ENCODE data around the gene GRIN2A. TPM values are rescaled to one million over a fixed set of nuclear protein-coding genes. Genes with fewer than 3 reads are reported as not detected.
A peak's percentile ranks its signal among the peaks of the same experiment; 100 is the strongest.

Gene GRIN2A
- total and polyA plus RNA-seq, 3 donors from 2014 or later: 7.0 to 20.3 (median 10.4) TPM

DNA sequence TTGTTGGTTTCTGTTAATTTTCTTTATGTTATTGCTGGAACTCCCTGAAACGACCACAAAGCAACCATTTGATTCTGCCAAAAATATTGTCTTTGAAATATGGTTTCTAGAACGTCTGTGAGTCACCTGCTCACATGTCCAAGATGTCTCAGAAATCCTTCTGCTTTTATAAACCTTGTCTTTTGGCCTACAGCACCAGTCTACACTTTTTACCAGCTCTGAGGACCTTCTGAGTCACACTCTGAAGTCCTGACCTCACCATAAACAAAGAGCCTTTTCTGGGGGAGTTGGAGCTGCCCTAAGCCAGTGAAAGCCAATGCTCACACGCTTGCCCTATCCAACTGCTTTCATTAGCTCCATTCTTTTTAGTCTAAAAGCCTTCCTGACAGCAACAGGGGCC, 55.5 kb downstream of the GRIN2A start:
- no peak overlapping the region for H3K27ac ChIP-seq
- H3K27me3 ChIP-seq: no peaks in the 10 kb centered on the region
- TF ChIP-seq, protein P1, sequence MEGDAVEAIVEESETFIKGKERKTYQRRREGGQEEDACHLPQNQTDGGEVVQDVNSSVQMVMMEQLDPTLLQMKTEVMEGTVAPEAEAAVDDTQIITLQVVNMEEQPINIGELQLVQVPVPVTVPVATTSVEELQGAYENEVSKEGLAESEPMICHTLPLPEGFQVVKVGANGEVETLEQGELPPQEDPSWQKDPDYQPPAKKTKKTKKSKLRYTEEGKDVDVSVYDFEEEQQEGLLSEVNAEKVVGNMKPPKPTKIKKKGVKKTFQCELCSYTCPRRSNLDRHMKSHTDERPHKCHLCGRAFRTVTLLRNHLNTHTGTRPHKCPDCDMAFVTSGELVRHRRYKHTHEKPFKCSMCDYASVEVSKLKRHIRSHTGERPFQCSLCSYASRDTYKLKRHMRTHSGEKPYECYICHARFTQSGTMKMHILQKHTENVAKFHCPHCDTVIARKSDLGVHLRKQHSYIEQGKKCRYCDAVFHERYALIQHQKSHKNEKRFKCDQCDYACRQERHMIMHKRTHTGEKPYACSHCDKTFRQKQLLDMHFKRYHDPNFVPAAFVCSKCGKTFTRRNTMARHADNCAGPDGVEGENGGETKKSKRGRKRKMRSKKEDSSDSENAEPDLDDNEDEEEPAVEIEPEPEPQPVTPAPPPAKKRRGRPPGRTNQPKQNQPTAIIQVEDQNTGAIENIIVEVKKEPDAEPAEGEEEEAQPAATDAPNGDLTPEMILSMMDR (IDR thresholded peaks at IDR 0.05): no peak
- no peak for TF ChIP-seq POLR2A (IDR thresholded peaks at IDR 0.05)
- H3K36me3 ChIP-seq (ENCODE audit: low read depth, missing control alignments): no peaks in the 10 kb centered on the region
- DNase-seq: no peak
- intact Hi-C loops (cut with DNase I; ENCODE audit: low total_unique reads): no loop called here
- no peaks in the 10 kb centered on the region for H3K4me1 ChIP-seq
- no peaks in the 10 kb centered on the region for H3K9me3 ChIP-seq
- 66 to 67% methylated on average over 3 of the region's 3 CpGs for WGBS, 2 donors
- H3K4me3 ChIP-seq: no peak overlapping the region

DNA sequence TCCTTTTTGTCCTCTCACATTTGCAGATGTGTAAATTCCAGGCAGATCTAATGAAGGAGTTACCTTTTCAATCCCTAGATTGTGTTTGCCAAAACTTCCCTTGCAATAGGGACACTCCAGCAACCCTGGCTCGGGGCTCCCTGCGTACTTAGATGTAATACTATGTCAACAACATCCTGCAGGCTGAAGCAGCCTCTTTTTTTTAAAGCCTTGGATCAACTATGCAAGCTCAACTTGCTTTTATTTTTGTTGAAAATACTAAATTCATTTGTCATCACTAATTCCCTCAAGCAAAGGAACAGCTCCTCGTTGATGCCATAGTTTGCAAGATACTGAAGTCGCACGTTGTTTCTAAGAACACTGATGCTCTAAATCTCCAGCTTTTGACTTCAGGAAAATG, 59.1 kb downstream of the GRIN2A start:
- WGBS, 2 donors: 66 to 70% methylated on average over 5 of the region's 5 CpGs
- Histone ChIP-seq H3K4me3 (no peak overlapping the region), H3K27me3 (no peaks in the 10 kb centered on the region), H3K36me3 (ENCODE audit: low read depth, missing control alignments) (no peaks in the 10 kb centered on the region), H3K9me3 (no peaks in the 10 kb centered on the region), H3K27ac (no peak overlapping the region), H3K4me1 (no peaks in the 10 kb centered on the region)
- intact Hi-C loops (cut with DNase I; ENCODE audit: low total_unique reads): no loop called here
- no peak for TF ChIP-seq POLR2A (IDR thresholded peaks at IDR 0.05)
- TF ChIP-seq, protein P1 (IDR thresholded peaks at IDR 0.05): no peak
- no peak for DNase-seq

DNA sequence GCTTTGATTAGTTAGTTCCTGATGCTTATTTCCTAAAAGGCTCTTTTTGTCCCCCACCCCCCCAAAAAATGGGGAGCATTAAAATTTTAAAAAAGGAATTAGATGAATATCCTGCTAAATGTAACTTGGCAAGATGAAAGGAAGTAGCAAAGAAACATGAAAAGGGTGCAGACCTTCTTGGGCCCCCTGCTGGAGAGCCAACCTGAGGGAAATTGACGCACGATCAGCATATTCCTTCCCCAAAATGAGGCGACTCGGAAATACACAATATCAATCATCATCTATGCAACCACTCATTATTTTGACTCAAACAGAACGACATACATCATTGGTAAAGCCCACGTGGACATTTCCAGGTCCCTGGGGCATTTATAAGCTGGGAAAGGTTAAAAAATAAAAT, 59.7 kb downstream of the GRIN2A start:
- no peak overlapping the region for H3K4me3 ChIP-seq
- WGBS, 2 donors: 35 to 47% methylated on average over 6 of the region's 6 CpGs
- intact Hi-C loops (cut with DNase I; ENCODE audit: low total_unique reads): no loop called here
- no peak overlapping the region for H3K27ac ChIP-seq
- no peaks in the 10 kb centered on the region for H3K4me1 ChIP-seq
- H3K27me3 ChIP-seq: no peaks in the 10 kb centered on the region
- H3K36me3 ChIP-seq (ENCODE audit: low read depth, missing control alignments): no peaks in the 10 kb centered on the region
- DNase-seq: peak; percentile 24
- H3K9me3 ChIP-seq: no peaks in the 10 kb centered on the region
- no peak for TF ChIP-seq POLR2A (IDR thresholded peaks at IDR 0.05)
- TF ChIP-seq, protein P1 (IDR thresholded peaks at IDR 0.05): peak in 1 of 3 experiments; percentile 3

GRCh38 chr16:10121897-10122425, 60.3 kb downstream of the GRIN2A start:
- intact Hi-C loops (cut with DNase I; ENCODE audit: low total_unique reads): no loop called here
- Histone ChIP-seq H3K4me1 (no peaks in the 10 kb centered on the region), H3K4me3 (no peak overlapping the region), H3K36me3 (ENCODE audit: low read depth, missing control alignments) (no peaks in the 10 kb centered on the region), H3K9me3 (no peaks in the 10 kb centered on the region), H3K27ac (no peak overlapping the region), H3K27me3 (no peaks in the 10 kb centered on the region)
- 21 to 25% methylated on average over 5 of the region's 5 CpGs for WGBS, 2 donors
- TF ChIP-seq, protein P1 (IDR thresholded peaks at IDR 0.05): no peak
- no peak for TF ChIP-seq POLR2A (IDR thresholded peaks at IDR 0.05)
- no peak for DNase-seq

DNA sequence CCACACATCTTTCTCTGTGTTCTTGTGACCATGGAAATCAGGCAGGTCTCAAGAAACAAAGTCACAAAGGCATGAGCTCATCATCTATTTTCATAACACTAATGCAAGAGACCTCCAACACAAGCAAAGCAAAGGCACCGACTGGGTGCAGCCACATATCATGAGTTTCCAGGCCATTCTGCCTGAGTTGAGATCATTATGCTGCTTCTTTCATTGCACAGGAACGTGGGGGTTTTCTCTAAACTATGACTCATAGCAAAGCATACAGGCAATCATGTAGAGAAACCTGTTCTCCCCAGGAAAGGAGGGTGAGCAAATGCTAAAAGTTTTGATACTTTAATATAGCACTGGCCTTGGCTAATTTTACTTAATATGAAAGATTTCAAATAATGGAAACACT, 60.7 kb downstream of the GRIN2A start:
- 45 to 46% methylated on average over 2 of the region's 2 CpGs for WGBS, 2 donors
- Histone ChIP-seq H3K4me1 (no peaks in the 10 kb centered on the region), H3K36me3 (ENCODE audit: low read depth, missing control alignments) (no peaks in the 10 kb centered on the region), H3K9me3 (no peaks in the 10 kb centered on the region), H3K27ac (no peak overlapping the region), H3K4me3 (no peak overlapping the region), H3K27me3 (no peaks in the 10 kb centered on the region)
- no peak for DNase-seq
- intact Hi-C loops (cut with DNase I; ENCODE audit: low total_unique reads): no loop called here
- no peak for TF ChIP-seq POLR2A (IDR thresholded peaks at IDR 0.05)
- TF ChIP-seq, protein P1 (IDR thresholded peaks at IDR 0.05): no peak
